Prostate gland (tissue), 2 donors: Measurements from ENCODE around the gene SSB.

Source experiments
- POLR2AphosphoS5 ChIP-seq: sonication (generic); formaldehyde crosslinking; IDR thresholded peaks from one replicate; pipeline ENCODE4 v1.6.1; 2017; ENCODE audit warnings: antibody characterized with exemption
- TF ChIP-seq, protein P1 (sequence below), 4 experiments: fragments of 200-600 bp in 2 of 4; fragments of 450-650 bp in 2 of 4; sonication (generic) in 2 of 4; IDR thresholded peaks; 1 replicate in 3 of 4; 2 replicates in 1 of 4; pipeline ENCODE4 v1.5.1; 2016 to 2019; ENCODE audit warnings: antibody characterized with exemption in 4 of 4, mild to moderate bottlenecking in 2 of 4, moderate library complexity in 2 of 4

DNA sequence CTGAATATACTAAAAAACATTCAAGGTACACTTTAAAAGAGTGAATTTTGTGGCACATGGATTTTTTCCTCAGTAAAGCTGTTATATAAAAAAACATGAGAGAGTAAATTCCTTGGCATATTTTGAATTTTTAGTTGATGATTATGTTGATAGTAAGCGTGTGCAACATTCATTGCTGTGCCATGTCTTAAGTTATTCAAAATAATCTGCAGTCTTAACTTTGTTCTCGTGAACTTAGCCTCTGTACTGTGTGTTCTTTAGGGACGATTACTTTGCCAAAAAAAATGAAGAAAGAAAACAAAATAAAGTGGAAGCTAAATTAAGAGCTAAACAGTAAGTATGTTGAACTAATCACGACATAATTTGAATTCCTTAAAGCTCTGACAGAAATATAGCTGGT, 9.6 kb downstream of the SSB start:
- TF ChIP-seq, protein P1, sequence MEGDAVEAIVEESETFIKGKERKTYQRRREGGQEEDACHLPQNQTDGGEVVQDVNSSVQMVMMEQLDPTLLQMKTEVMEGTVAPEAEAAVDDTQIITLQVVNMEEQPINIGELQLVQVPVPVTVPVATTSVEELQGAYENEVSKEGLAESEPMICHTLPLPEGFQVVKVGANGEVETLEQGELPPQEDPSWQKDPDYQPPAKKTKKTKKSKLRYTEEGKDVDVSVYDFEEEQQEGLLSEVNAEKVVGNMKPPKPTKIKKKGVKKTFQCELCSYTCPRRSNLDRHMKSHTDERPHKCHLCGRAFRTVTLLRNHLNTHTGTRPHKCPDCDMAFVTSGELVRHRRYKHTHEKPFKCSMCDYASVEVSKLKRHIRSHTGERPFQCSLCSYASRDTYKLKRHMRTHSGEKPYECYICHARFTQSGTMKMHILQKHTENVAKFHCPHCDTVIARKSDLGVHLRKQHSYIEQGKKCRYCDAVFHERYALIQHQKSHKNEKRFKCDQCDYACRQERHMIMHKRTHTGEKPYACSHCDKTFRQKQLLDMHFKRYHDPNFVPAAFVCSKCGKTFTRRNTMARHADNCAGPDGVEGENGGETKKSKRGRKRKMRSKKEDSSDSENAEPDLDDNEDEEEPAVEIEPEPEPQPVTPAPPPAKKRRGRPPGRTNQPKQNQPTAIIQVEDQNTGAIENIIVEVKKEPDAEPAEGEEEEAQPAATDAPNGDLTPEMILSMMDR (IDR thresholded peaks at IDR 0.05), result no peak
- TF ChIP-seq POLR2AphosphoS5, result no peak
